Neural progenitor cell (in vitro differentiated cells): ENCODE results near the gene CNTRL. TPM values are rescaled to one million over a fixed set of nuclear protein-coding genes. Genes with fewer than 3 reads are reported as not detected.

Experiments
- DNase-seq: peaks from one replicate; pipeline ENCODE4 v3.0.0-alpha.2; 2016; ENCODE audit warnings: low spot score
- H2AFZ ChIP-seq: fragments of 200-600 bp; sonication (generic); replicated peaks from 2 replicates; pipeline ENCODE4 v1.6.1; 2016; ENCODE audit warnings: antibody characterized with exemption
- H3F3A ChIP-seq: fragments of 200-600 bp; sonication (generic); 2 replicates; pipeline ENCODE4 v1.6.1; 2016; ENCODE audit warnings: antibody characterized with exemption, low read depth
- H3K27ac ChIP-seq: fragments of 200-600 bp; sonication (generic); 2 replicates; pipeline ENCODE4 v1.5.1; 2016; ENCODE audit warnings: mild to moderate bottlenecking
- H3K27me3 ChIP-seq: fragments of 200-600 bp; sonication (generic); 2 replicates; pipeline ENCODE4 v1.6.1; 2016; ENCODE audit warnings: mild to moderate bottlenecking, moderate library complexity
- H3K36me3 ChIP-seq: fragments of 200-600 bp; sonication (generic); 2 replicates; pipeline ENCODE4 v1.5.1; 2016
- H3K4me1 ChIP-seq: fragments of 200-600 bp; sonication (generic); 2 replicates; pipeline ENCODE4 v1.6.1; 2016; ENCODE audit warnings: mixed run types
- H3K4me2 ChIP-seq: fragments of 200-600 bp; sonication (generic); 2 replicates; pipeline ENCODE4 v1.6.1; 2016
- H3K4me3 ChIP-seq: fragments of 200-600 bp; sonication (generic); 2 replicates; pipeline ENCODE4 v1.5.1; 2016
- H3K79me2 ChIP-seq: fragments of 200-600 bp; sonication (generic); 2 replicates; pipeline ENCODE4 v1.6.1; 2016; ENCODE audit warnings: low read depth
- H3K9ac ChIP-seq: fragments of 200-600 bp; sonication (generic); 2 replicates; pipeline ENCODE4 v1.6.1; 2016
- H3K9me3 ChIP-seq: fragments of 200-600 bp; sonication (generic); 2 replicates; pipeline ENCODE4 v1.5.1; 2016; ENCODE audit warnings: low read depth
- H4K20me1 ChIP-seq: fragments of 200-600 bp; sonication (generic); 2 replicates; pipeline ENCODE4 v1.6.1; 2016; ENCODE audit warnings: low read depth
- H3K27ac Mint-ChIP-seq: 3 replicates; pipeline ENCODE4 v1.8.0; 2021; ENCODE audit warnings: mixed read lengths
- H3K27me3 Mint-ChIP-seq: 2 replicates; pipeline ENCODE4 v1.8.0; 2022; ENCODE audit warnings: low read depth, mild to moderate bottlenecking, inconsistent platforms, moderate library complexity, mixed read lengths; ENCODE audit not compliant: insufficient read depth
- H3K36me3 Mint-ChIP-seq: 3 replicates; pipeline ENCODE4 v1.8.0; 2021; ENCODE audit warnings: mixed read lengths
- H3K4me1 Mint-ChIP-seq: 3 replicates; pipeline ENCODE4 v1.8.0; 2021; ENCODE audit warnings: mixed read lengths
- H3K4me3 Mint-ChIP-seq: 3 replicates; pipeline ENCODE4 v1.8.0; 2021; ENCODE audit warnings: mild to moderate bottlenecking, moderate library complexity, mixed read lengths
- H3K9me3 Mint-ChIP-seq: 3 replicates; pipeline ENCODE4 v1.8.0; 2020; ENCODE audit warnings: mixed read lengths
- CTCF ChIP-seq: fragments of 200-600 bp; sonication (generic); IDR thresholded peaks from 2 replicates; pipeline ENCODE4 v1.5.1; 2017; ENCODE audit warnings: antibody characterized with exemption, mild to moderate bottlenecking
- EZH2 ChIP-seq: fragments of 200-600 bp; sonication (generic); IDR thresholded peaks from 2 replicates; pipeline ENCODE4 v1.6.1; 2017; ENCODE audit warnings: antibody characterized with exemption, mild to moderate bottlenecking, moderate library complexity
- EZH2phosphoT487 ChIP-seq: fragments of 200-600 bp; sonication (generic); IDR thresholded peaks from 2 replicates; pipeline ENCODE4 v1.6.1; 2017; ENCODE audit warnings: antibody characterized with exemption
- total RNA-seq: library from RNA; depleted of rRNA; stranded (reverse); fragments of >200 nt; gene quantifications from 2 replicates; pipeline ENCODE4 v1.2.3, GENCODE V29; 2015; ENCODE audit warnings: low replicate concordance

Gene CNTRL
- total RNA-seq, 1 donor from 2014 or later: 45.4 TPM

GRCh38 chr9:121201045-121201737, 126.4 kb downstream of the CNTRL start:
- H3K9ac ChIP-seq: peak overlapping the region; percentile 75
- H3K27me3 ChIP-seq: peaks cover 4% of the 10 kb centered on the region
- DNase-seq: peak; percentile 75
- TF ChIP-seq EZH2: peak; percentile 52
- TF ChIP-seq CTCF: no peak
- H3K4me2 ChIP-seq: peak overlapping the region; percentile 87
- H3K9me3 Mint-ChIP-seq: no peaks in the 10 kb centered on the region
- no peaks in the 10 kb centered on the region for H3K9me3 ChIP-seq
- H3K27ac Mint-ChIP-seq: peak overlapping the region; percentile 94
- peaks cover 49% of the 10 kb centered on the region for H4K20me1 ChIP-seq
- no peaks in the 10 kb centered on the region for H3F3A ChIP-seq
- H3K27me3 Mint-ChIP-seq: peaks cover 2% of the 10 kb centered on the region
- peaks cover 53% of the 10 kb centered on the region for H3K79me2 ChIP-seq
- H3K27ac ChIP-seq: peak overlapping the region; percentile 83
- peaks cover 25% of the 10 kb centered on the region for H3K4me1 ChIP-seq
- H2AFZ ChIP-seq: peak overlapping the region; percentile 77
- no peaks in the 10 kb centered on the region for H3K36me3 ChIP-seq
- H3K4me3 ChIP-seq: peak overlapping the region; percentile 95
- H3K4me1 Mint-ChIP-seq: peaks cover 30% of the 10 kb centered on the region
- peak overlapping the region; percentile 96 for H3K4me3 Mint-ChIP-seq
- no peaks in the 10 kb centered on the region for H3K36me3 Mint-ChIP-seq

GRCh38 chr9:121201738-121202533, 127.2 kb downstream of the CNTRL start, which contains the start of gene RAB14:
TSS of gene RAB14 (minus strand) at chr9:121201869. CDS start at chr9:121193412, 8,457 bp downstream.
- Histone ChIP-seq H3F3A (no peaks in the 10 kb centered on the region), H3K9me3 (no peaks in the 10 kb centered on the region), H3K4me2 (peak within 1 kb of the TSS; percentile 87), H3K4me3 (peak within 1 kb of the TSS; percentile 95), H3K36me3 (no peaks in the 10 kb centered on the region), H2AFZ (peak within 1 kb of the TSS; percentile 77), H3K4me1 (peaks cover 25% of the 10 kb centered on the region), H3K79me2 (peaks cover 45% of the 10 kb centered on the region), H4K20me1 (peaks cover 41% of the 10 kb centered on the region), H3K27me3 (peaks cover 4% of the 10 kb centered on the region), H3K9ac (peak within 1 kb of the TSS; percentile 75), H3K27ac (peak within 1 kb of the TSS; percentile 83)
- Mint-ChIP-seq H3K27me3 (peaks cover 2% of the 10 kb centered on the region), H3K9me3 (no peaks in the 10 kb centered on the region), H3K27ac (peak within 1 kb of the TSS; percentile 94), H3K4me1 (peaks cover 35% of the 10 kb centered on the region), H3K36me3 (no peaks in the 10 kb centered on the region), H3K4me3 (peak within 1 kb of the TSS; percentile 96)
- TF ChIP-seq EZH2phosphoT487 (no peak), CTCF (peak; percentile 53)
- DNase-seq: peak; percentile 99

DNA sequence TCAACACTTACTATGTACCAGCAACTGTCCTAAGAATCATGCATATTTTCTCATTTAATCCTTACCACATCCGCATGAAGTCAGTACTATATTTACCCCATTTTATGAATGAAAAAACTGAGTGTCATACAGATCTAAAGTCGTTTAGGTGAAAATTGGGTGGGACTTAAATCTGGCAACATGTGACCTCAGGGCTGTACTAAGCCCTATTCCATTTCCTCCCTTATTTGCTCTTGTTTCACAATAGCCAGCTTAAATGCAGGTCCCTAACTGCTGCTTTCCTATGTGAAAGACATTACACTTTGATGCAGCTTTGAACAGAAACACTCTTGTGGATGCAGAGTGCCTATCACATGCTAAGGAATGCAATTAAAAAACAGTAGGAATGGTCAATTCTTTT, 129.4 kb downstream of the CNTRL start:
- H3K4me1 ChIP-seq: peaks cover 15% of the 10 kb centered on the region

More for the DNA sequence above, 129.4 kb downstream of the CNTRL start:
- Mint-ChIP-seq H3K4me3 (no peak overlapping the region), H3K4me1 (peaks cover 29% of the 10 kb centered on the region), H3K27me3 (peaks cover 2% of the 10 kb centered on the region), H3K27ac (no peak overlapping the region), H3K36me3 (no peaks in the 10 kb centered on the region), H3K9me3 (peaks cover 3% of the 10 kb centered on the region)
- Histone ChIP-seq H3K27ac (no peak overlapping the region), H3K9me3 (no peaks in the 10 kb centered on the region), H3K36me3 (no peaks in the 10 kb centered on the region), H3F3A (no peaks in the 10 kb centered on the region), H4K20me1 (peaks cover 19% of the 10 kb centered on the region), H3K4me2 (no peak overlapping the region), H3K79me2 (peaks cover 23% of the 10 kb centered on the region), H3K4me3 (no peak overlapping the region), H2AFZ (no peak overlapping the region), H3K27me3 (peaks cover 4% of the 10 kb centered on the region), H3K9ac (no peak overlapping the region)
- DNase-seq: no peak
- no peak for TF ChIP-seq EZH2phosphoT487
